Large intestine (tissue), 3 donors: ENCODE data around the gene CNKSR3. TPM values are rescaled to one million over a fixed set of nuclear protein-coding genes. Genes with fewer than 3 reads are reported as not detected.

Source experiments
- DNase-seq, 2 donors: peaks; one replicate each; pipeline versions ENCODE4 v3.0.0 to v3.0.0-alpha.2; 2013
- H3K27ac ChIP-seq: one replicate; pipeline ENCODE4 v1.5.1; 2013; ENCODE audit warnings: low read length
- H3K27me3 ChIP-seq: 2 replicates; pipeline ENCODE4 v1.6.1; 2013; ENCODE audit warnings: low read length; ENCODE audit not compliant: control insufficient read depth, insufficient read depth
- H3K36me3 ChIP-seq: 2 replicates; pipeline ENCODE4 v1.6.1; 2013; ENCODE audit warnings: low read length; ENCODE audit not compliant: control insufficient read depth, insufficient read depth
- H3K4me1 ChIP-seq: one replicate; pipeline ENCODE4 v1.6.1; 2013; ENCODE audit warnings: low read length; ENCODE audit not compliant: control insufficient read depth, insufficient read depth
- H3K4me3 ChIP-seq: one replicate; pipeline ENCODE4 v1.5.1; 2013; ENCODE audit warnings: low read length
- H3K9me3 ChIP-seq: one replicate; pipeline ENCODE4 v1.6.1; 2013; ENCODE audit warnings: mild to moderate bottlenecking, low read depth, low read length, moderate library complexity; ENCODE audit not compliant: control insufficient read depth
- WGBS: methylation state at CpG from one replicate; pipeline ENCODE4 v1.1.5; 2013; ENCODE audit warnings: low lambda C conversion rate; ENCODE audit not compliant: insufficient coverage; 5-methylcytosine and 5-hydroxymethylcytosine counted together
- polyA plus RNA-seq: library from polyadenylated mRNA; unstranded; fragments of 120-200 nt; gene quantifications from one replicate; pipeline ENCODE4 v1.2.1, GENCODE V29; 2013

CNKSR3 gene
- polyA plus RNA-seq, 1 donor, result 25.8 TPM

DNA sequence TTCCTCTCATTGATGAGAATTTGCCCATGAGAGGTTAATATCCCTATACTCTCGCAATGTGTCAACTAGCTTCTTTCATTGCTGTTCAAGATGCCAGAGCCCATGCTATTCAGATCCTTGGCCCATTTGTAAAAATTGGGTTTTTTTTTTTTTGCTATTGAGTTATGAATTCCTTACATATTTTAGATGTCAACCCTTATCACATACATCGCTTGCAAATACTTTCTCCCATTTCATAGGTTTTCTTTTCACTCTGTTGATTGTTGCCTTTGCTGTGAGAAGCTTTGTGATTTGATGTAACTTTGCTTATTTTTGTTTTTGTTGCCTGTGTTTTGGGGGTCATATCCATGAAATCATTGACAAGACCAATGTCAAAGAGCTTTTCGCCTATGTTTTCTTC, 121.7 kb downstream of the CNKSR3 start:
- Histone ChIP-seq H3K27ac (no peak overlapping the region), H3K4me3 (no peak overlapping the region), H3K27me3 (no peaks in the 10 kb centered on the region), H3K9me3 (no peaks in the 10 kb centered on the region), H3K4me1 (peaks cover 3% of the 10 kb centered on the region), H3K36me3 (no peaks in the 10 kb centered on the region)
- DNase-seq, result no peak
- 100% methylated on average over 1 of the region's 3 CpGs for WGBS

DNA sequence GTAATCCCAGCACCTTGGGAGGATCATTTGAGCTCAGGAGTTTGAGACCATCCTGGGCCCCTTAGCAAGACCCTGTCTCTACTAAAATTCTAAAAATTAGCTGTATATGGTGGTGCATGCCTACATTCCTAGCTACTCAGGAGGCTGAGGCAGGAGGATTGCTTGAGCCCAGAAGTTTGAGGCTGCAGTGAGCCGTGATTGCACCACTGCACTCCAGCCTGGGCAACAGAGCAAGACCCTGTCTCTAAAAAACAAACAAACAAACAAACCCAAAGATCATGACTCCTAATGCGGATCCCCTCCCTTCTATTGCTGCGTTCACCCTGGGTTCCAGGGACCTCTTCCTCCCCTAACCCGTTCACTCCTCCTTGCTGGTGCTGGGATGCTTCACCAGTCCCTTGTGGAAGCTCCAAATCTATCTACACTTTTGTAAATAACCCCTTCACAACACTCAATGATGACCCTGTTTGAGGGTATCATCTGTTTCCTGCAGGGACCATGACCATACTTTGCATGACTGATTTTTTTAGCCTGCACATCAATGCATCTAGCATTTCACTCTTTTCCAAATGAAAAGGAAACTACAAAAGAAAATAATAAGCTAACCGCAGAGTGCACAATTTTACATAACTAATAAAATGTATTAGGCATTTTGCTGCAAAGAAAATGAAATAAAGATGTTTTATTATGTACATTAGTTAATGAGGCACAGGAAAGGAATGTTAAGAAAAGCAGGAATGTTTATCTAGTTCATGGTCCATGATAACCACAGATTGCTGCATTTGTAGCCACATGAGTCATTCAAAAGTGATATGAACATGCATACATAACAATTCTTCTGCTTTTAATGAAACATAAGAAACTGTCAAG, 123.4 kb downstream of the CNKSR3 start:
- Histone ChIP-seq H3K27me3 (no peaks in the 10 kb centered on the region), H3K27ac (no peak overlapping the region), H3K9me3 (no peaks in the 10 kb centered on the region), H3K4me3 (no peak overlapping the region), H3K4me1 (peaks cover 3% of the 10 kb centered on the region), H3K36me3 (no peaks in the 10 kb centered on the region)
- peak; percentile 38 to 58 for DNase-seq
- 78% methylated on average over 1 of the region's 5 CpGs for WGBS

- Histone ChIP-seq H3K36me3 (no peaks in the 10 kb centered on the region), H3K4me1 (peaks cover 3% of the 10 kb centered on the region), H3K27me3 (no peaks in the 10 kb centered on the region), H3K27ac (no peak overlapping the region), H3K9me3 (no peaks in the 10 kb centered on the region), H3K4me3 (no peak overlapping the region)
- no CpG with 5 or more reads among the region's 2 CpGs for WGBS
- DNase-seq, result no peak
Observed at GRCh38 chr6:154384191-154384590, 126.3 kb downstream of the CNKSR3 start.

GRCh38 chr6:154383273-154383672, 127.2 kb downstream of the CNKSR3 start:
- WGBS, result 100% methylated on average over 2 of the region's 6 CpGs
- no peak overlapping the region for H3K27ac ChIP-seq
- H3K27me3 ChIP-seq, result no peaks in the 10 kb centered on the region
- H3K36me3 ChIP-seq, result no peaks in the 10 kb centered on the region
- DNase-seq, result no peak
- H3K9me3 ChIP-seq, result no peaks in the 10 kb centered on the region
- no peak overlapping the region for H3K4me3 ChIP-seq
- peaks cover 3% of the 10 kb centered on the region for H3K4me1 ChIP-seq

GRCh38 chr6:154382740-154383139, 127.7 kb downstream of the CNKSR3 start:
- H3K4me3 ChIP-seq, result no peak overlapping the region
- H3K9me3 ChIP-seq, result no peaks in the 10 kb centered on the region
- no peak overlapping the region for H3K27ac ChIP-seq
- 29% methylated on average over 3 of the region's 8 CpGs for WGBS
- no peak for DNase-seq
- H3K27me3 ChIP-seq, result no peaks in the 10 kb centered on the region
- H3K4me1 ChIP-seq, result peaks cover 3% of the 10 kb centered on the region
- H3K36me3 ChIP-seq, result no peaks in the 10 kb centered on the region

- no CpG with 5 or more reads among the region's 4 CpGs for WGBS
- DNase-seq, result no peak
- no peaks in the 10 kb centered on the region for H3K36me3 ChIP-seq
- no peaks in the 10 kb centered on the region for H3K4me1 ChIP-seq
- no peaks in the 10 kb centered on the region for H3K27me3 ChIP-seq
- no peaks in the 10 kb centered on the region for H3K9me3 ChIP-seq
- no peak overlapping the region for H3K27ac ChIP-seq
- no peak overlapping the region for H3K4me3 ChIP-seq
Observed at GRCh38 chr6:154381548-154381947, 128.9 kb downstream of the CNKSR3 start.

GRCh38 chr6:154380741-154381140, 129.7 kb downstream of the CNKSR3 start:
- Histone ChIP-seq H3K4me3 (no peak overlapping the region), H3K9me3 (no peaks in the 10 kb centered on the region), H3K36me3 (no peaks in the 10 kb centered on the region), H3K27ac (no peak overlapping the region), H3K4me1 (no peaks in the 10 kb centered on the region), H3K27me3 (no peaks in the 10 kb centered on the region)
- peak; percentile 15 to 55 for DNase-seq
- no CpG with 5 or more reads among the region's 2 CpGs for WGBS

DNA sequence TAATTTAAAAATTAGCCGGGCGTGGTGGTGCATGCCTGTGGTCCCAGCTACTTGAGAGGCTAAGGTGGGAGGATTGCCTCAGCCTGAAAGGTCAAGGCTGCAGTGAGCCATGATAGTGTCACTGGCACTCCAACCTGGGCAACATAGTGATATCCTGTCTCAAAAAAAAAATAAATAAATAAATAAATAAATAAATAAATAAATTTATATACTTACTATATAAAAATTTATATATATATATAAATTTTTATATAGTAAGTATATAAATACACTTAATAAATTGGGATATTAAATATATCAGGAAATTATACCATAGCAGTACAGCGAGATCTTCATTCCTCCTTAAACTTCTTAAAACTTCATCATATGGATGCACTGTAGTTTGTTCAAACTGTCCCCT, 130.9 kb downstream of the CNKSR3 start:
- Histone ChIP-seq H3K4me3 (no peak overlapping the region), H3K27ac (no peak overlapping the region), H3K4me1 (no peaks in the 10 kb centered on the region), H3K27me3 (no peaks in the 10 kb centered on the region), H3K9me3 (no peaks in the 10 kb centered on the region), H3K36me3 (no peaks in the 10 kb centered on the region)
- no peak for DNase-seq
- 100% methylated on average over 1 of the region's 3 CpGs for WGBS

GRCh38 chr6:154378518-154378917, 132.0 kb downstream of the CNKSR3 start:
- no peaks in the 10 kb centered on the region for H3K9me3 ChIP-seq
- DNase-seq, result no peak
- no CpG with 5 or more reads among the region's 2 CpGs for WGBS
- H3K36me3 ChIP-seq, result no peaks in the 10 kb centered on the region
- no peak overlapping the region for H3K27ac ChIP-seq
- H3K4me3 ChIP-seq, result no peak overlapping the region
- H3K27me3 ChIP-seq, result no peaks in the 10 kb centered on the region
- H3K4me1 ChIP-seq, result no peaks in the 10 kb centered on the region

DNA sequence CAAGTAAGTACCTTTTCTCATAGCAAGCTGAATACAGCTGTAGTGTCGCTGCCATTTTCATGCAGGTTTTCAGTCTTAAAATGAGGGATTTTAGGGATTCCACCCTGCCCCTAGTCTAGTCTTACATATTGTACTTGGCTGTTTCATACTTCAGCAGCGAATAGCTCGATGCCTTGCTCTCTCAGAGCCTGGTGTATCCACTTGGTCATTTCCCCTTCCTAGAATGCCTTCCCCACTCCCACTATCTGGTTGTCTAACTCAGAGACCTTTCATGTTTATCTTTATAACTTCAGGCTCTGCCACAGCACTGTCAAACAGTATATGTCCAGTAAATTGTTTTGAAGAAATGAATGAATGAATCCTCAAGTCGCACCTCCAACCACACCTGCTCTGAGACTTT, 132.8 kb downstream of the CNKSR3 start:
- Histone ChIP-seq H3K36me3 (no peaks in the 10 kb centered on the region), H3K27ac (no peak overlapping the region), H3K9me3 (no peaks in the 10 kb centered on the region), H3K27me3 (no peaks in the 10 kb centered on the region), H3K4me3 (no peak overlapping the region), H3K4me1 (no peaks in the 10 kb centered on the region)
- DNase-seq, result no peak
- WGBS, result no CpG with 5 or more reads among the region's 4 CpGs

DNA sequence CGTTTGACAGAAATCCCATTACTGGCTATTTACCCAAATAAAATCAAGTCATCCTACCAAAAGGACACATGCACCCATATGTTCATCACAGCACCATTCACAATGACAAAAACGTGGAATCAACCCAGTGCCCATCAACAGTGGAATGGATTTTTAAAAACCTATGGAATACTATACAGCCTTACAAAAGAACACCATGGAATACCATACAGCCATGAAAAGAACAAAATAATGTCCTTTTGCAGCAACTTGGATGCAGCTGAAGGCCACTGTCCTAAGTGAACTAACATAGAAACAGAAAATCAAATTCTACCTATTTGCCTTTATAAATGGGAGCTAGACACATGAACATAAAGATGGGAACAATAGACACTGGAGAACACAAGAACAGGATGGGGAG, 136.5 kb downstream of the CNKSR3 start:
- DNase-seq, result no peak
- no peaks in the 10 kb centered on the region for H3K4me1 ChIP-seq
- H3K9me3 ChIP-seq, result no peaks in the 10 kb centered on the region
- H3K4me3 ChIP-seq, result no peak overlapping the region
- no peaks in the 10 kb centered on the region for H3K36me3 ChIP-seq
- no peaks in the 10 kb centered on the region for H3K27me3 ChIP-seq
- H3K27ac ChIP-seq, result no peak overlapping the region
- WGBS, result no CpG with 5 or more reads among the region's 2 CpGs
